ENCODE measurements around the gene GALNTL6. TPM values are rescaled to one million over a fixed set of nuclear protein-coding genes. Genes with fewer than 3 reads are reported as not detected.

Gene GALNTL6
- total RNA-seq, 1 donor from 2014 or later, result not detected

GRCh38 chr4:173088144-173088543 lies 1274.9 kb downstream of the GALNTL6 start:
- Histone ChIP-seq H3K9me3 (replicated peaks) (peaks cover 2% of the 10 kb centered on the region), H3K27ac (replicated peaks) (no peak overlapping the region), H3K4me3 (no peak overlapping the region), H3K27me3 (ENCODE audit: low read depth) (peaks cover 15% of the 10 kb centered on the region), H3K36me3 (no peaks in the 10 kb centered on the region), H3K4me1 (no peaks in the 10 kb centered on the region)
- intact Hi-C loops (cut with micrococcal nuclease), result no loop called here
- TF ChIP-seq CTCF (IDR thresholded peaks at IDR 0.05; ENCODE audit: borderline replicate concordance), result no peak
- DNase-seq, result no peak

All from left ventricle myocardium inferior (tissue), 1 donor.